HG03520 (cell line): ENCODE results near the gene LAMA2.

ENCODE experiments used
- ATAC-seq: cut with Tn5 transposase; IDR thresholded peaks from one replicate; pipeline ENCODE4 v1.9.1; 2021; ENCODE audit warnings: mild to moderate bottlenecking, moderate library complexity; ENCODE audit not compliant: unreplicated experiment

The LAMA2 gene

GRCh38 chr6:129251669-129252376 lies 368.9 kb downstream of the LAMA2 start:
- ATAC-seq = peak; percentile 86

DNA sequence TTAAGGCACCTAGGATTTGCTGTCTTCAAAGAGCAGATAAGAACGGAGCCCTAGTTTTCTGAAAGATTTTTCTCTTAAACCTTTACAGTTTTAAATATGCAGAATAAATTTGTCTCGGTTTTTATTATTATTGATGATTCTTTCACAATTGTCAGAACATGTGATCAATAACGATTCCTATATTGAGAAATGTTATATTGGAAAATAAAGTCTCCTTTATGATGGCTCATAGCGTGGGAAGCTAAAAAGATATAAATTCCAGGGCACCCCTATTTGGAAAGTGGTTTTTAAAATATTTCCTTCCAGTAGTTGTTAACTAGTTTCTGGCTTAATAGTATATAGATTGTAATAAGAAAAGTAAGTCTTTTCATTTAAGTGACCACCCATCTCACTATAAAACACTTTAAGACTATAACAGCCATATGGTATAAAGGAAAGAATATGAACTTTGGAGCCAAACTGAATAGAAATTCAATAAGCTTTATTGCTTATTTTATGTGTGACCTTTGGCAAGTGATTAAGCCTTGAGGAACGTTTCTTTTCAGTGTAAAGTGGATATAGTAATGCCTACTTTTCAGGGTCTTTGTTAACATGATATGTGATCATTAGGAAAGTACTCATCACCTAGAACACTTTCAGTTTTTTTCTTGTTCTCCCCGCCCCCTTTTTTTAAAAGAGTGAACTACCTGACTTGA lies 369.6 kb downstream of the LAMA2 start:
- no peak for ATAC-seq

GRCh38 chr6:129253242-129253641 lies 370.3 kb downstream of the LAMA2 start:
- no peak for ATAC-seq

- ATAC-seq = no peak
These were observed 370.8 kb downstream of the LAMA2 start for GRCh38 chr6:129253727-129254126.

DNA sequence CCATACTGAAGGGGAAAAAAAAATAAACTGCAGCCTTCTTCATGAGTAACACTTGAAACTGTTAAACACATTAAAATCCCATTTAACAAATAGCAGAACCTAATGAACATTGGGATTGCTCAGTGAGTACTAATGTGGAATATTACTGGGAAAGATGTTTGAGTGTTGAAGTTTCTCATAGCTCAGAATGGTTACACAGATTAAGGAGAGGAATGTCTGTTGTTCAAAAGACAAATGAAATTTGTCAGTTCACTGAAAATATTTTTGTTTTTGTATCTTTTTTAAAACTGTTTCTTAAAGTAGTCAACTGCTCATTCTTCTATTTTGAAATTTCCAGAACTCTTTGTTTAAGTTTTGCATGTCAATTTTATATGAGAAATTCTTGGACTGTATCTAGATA lies 374.3 kb downstream of the LAMA2 start:
- no peak for ATAC-seq

DNA sequence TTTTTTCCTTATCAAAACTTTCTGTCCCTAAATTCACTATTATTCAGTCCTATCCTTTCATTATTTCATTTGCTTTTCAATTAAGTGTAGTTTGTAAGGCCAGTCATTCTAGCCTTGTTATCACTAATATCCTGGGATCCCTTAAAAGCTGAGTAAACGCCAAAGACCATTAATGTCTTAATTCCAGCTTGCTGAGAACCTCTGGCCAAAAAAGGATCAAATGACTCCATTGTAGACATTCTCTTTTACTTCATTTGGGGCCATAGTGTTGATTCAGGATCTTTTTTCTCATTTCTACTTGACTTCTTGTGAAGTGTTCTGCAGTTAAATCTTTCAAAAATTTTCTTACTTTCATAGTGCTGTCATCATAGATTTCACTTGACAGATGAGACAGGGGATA lies 379.7 kb downstream of the LAMA2 start:
- no peak for ATAC-seq

DNA sequence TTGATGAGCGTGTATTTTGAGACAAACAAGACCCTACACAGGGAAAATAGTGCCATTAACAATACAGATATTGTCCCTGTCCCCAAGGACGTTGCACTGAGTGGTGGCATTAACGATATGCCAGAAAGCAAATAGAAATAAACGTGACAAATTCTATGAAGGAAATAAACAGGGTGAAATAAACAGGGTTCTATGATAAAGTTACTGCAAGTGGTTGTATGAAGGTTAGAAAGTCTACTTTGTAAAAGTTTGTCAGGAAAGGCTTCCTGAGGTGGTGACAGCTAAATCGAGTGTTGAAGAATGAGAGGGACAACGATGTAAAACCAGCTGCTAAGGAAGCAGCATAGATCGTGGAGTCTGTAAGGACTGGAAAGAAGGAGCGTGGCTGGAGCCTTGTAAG lies 380.2 kb downstream of the LAMA2 start:
- ATAC-seq = no peak

- no peak for ATAC-seq
These were observed 381.6 kb downstream of the LAMA2 start for GRCh38 chr6:129264480-129265045.

DNA sequence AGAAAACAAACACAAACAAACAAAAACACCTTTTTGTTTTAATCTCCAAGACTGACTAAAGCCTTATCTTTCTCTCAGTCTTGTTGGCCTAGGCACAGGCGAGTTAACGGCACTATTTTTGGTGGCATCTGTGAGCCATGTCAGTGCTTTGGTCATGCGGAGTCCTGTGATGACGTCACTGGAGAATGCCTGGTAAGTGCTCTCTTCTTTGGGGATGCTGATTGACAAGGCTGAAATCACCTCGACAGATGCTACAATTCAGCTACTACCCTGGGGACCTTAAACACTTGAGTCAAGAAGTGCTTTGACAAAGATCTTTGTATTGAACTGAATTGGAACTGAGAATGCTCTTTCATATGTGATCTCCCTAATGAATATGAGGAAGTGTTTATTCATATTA lies 384.1 kb downstream of the LAMA2 start:
- no peak for ATAC-seq

GRCh38 chr6:129269076-129269475 lies 386.1 kb downstream of the LAMA2 start:
- ATAC-seq = no peak

DNA sequence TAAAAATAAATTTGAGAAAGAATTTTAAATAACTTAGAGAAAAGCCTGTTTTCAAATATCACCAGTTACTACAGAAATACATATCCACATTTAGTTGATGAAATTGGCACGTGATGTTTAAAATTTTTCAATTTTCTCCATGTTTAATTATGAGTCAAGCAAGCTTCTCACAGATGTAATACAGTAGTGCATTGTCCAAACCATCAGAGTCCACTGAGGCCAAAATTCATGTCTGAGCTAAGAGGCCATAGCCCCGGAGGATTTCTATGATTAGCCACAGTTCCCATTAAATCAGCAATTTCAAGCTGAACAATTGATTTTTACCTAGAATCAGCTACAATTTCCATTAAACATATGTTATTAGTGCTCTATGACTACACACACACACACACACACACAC lies 387.0 kb downstream of the LAMA2 start:
- ATAC-seq = no peak

GRCh38 chr6:129270450-129270849 lies 387.5 kb downstream of the LAMA2 start:
- no peak for ATAC-seq

DNA sequence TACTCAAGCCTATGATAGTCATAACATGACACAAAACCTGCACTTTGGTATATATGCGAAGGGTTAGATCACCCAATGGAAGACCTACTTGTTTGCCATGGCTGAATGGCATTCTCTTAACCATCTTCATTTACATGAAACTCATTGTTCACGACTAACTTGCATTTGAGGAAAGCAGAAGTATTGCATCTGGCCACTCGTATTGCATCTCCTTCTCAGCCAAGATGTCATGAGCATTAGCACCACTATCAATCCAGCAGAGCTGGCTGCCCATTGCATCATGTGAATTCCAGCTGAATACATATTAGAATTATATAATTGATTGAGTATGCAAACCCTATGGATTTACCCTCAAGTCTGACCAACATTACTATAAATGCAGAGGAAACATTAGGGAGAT lies 390.2 kb downstream of the LAMA2 start:
- ATAC-seq = no peak

- ATAC-seq = no peak
These were observed 393.5 kb downstream of the LAMA2 start for GRCh38 chr6:129276461-129276860.

GRCh38 chr6:129276986-129277385 lies 394.0 kb downstream of the LAMA2 start:
- ATAC-seq = no peak

GRCh38 chr6:129279343-129280292 lies 396.7 kb downstream of the LAMA2 start:
- ATAC-seq = no peak

- no peak for ATAC-seq
These were observed 397.3 kb downstream of the LAMA2 start for GRCh38 chr6:129280293-129280644.

GRCh38 chr6:129280749-129281148 lies 397.8 kb downstream of the LAMA2 start:
- ATAC-seq = no peak

GRCh38 chr6:129281168-129281796 lies 398.3 kb downstream of the LAMA2 start:
- ATAC-seq = no peak

DNA sequence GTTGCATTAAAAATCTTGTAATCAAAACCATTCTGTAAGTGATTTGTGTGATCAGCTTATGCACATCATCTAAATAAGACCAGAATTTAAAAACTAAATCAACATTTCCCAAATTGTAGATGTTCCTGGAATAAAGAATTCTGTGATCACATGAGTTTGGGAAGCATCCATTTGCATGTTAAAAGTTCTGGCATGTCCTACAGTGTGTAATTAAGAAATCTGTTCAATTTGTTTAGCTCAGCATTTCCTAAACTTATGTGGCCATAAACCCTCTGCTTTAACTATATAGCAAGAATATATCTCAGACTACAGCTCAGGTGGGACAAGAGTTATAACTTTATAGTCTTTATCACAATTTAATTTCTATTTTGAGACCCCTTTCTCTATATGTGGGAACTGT lies 399.1 kb downstream of the LAMA2 start:
- ATAC-seq = no peak

DNA sequence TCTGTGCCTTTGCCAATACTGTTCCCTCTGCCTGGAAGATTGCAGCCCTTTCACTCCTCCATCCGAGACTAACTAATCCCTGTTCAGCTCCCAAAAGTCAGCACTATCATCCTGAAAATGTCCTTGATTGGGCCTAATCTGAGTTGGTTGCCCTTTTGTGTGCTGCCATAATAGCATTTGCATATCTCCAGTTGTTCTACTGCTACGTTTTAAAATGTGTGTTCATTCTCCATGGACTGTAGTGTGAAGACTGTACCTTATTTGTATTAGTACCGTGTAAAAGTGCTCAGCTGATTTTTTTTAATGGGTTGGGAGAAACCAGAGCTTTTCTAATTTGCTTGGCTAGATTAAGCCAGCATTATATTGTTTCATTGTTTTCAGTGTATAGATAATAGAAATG lies 401.3 kb downstream of the LAMA2 start:
- ATAC-seq = no peak
